GM19468 (cell line): Measurements from ENCODE around the gene FSCN2.
"Not testable (repeated sequence)": the region's sequence is repeated elsewhere in the genome, so short reads cannot be mapped to it uniquely, and the experiment has no call there.

ENCODE experiments used
- ATAC-seq: cut with Tn5 transposase; IDR thresholded peaks from one replicate; pipeline ENCODE4 v1.9.1; 2021; ENCODE audit warnings: mild to moderate bottlenecking, moderate library complexity, moderate number of reproducible peaks; ENCODE audit not compliant: unreplicated experiment; ENCODE audit errors: extremely low read depth

The FSCN2 gene

GRCh38 chr17:81573794-81574642, 45.8 kb downstream of the FSCN2 start:
- ATAC-seq, result no peak

- ATAC-seq, result no peak
Measured at GRCh38 chr17:81574643-81574956, 46.4 kb downstream of the FSCN2 start.

GRCh38 chr17:81575836-81576235, 47.7 kb downstream of the FSCN2 start:
- ATAC-seq, result no peak

- ATAC-seq, result no peak
Measured at GRCh38 chr17:81576621-81577277, 48.6 kb downstream of the FSCN2 start.

- no peak for ATAC-seq
Measured at GRCh38 chr17:81577278-81578000, 49.3 kb downstream of the FSCN2 start.

GRCh38 chr17:81578038-81578441, 49.9 kb downstream of the FSCN2 start:
- ATAC-seq, result no peak

GRCh38 chr17:81578561-81579225, 50.5 kb downstream of the FSCN2 start:
- no peak for ATAC-seq

GRCh38 chr17:81579298-81579697, 51.1 kb downstream of the FSCN2 start:
- no peak for ATAC-seq

- ATAC-seq, result no peak
Measured at GRCh38 chr17:81579821-81580321, 51.7 kb downstream of the FSCN2 start.

GRCh38 chr17:81580481-81580880, 52.3 kb downstream of the FSCN2 start:
- no peak for ATAC-seq

GRCh38 chr17:81581758-81582157, 53.6 kb downstream of the FSCN2 start:
- no peak for ATAC-seq

GRCh38 chr17:81582341-81582740, 54.2 kb downstream of the FSCN2 start:
- no peak for ATAC-seq

GRCh38 chr17:81582749-81583148, 54.6 kb downstream of the FSCN2 start:
- ATAC-seq, result no peak

GRCh38 chr17:81583589-81584342, 55.6 kb downstream of the FSCN2 start:
- ATAC-seq, result no peak

- not testable (repeated sequence) for ATAC-seq
Measured at GRCh38 chr17:81584771-81585170, 56.6 kb downstream of the FSCN2 start.

GRCh38 chr17:81586096-81586495, 57.9 kb downstream of the FSCN2 start:
- ATAC-seq, result no peak
